Upper lobe of left lung (tissue), 6 donors: ENCODE measurements around the gene TREML4. TPM values are rescaled to one million over a fixed set of nuclear protein-coding genes. Genes with fewer than 3 reads are reported as not detected.

Source experiments
- ATAC-seq, 2 donors: fragments of 200-7000 bp; cut with Tn5 transposase; one replicate each; pipeline ENCODE4 v1.9.1; 2022; ENCODE audit warnings: mild to moderate bottlenecking in 2 of 2, moderate library complexity in 2 of 2; ENCODE audit not compliant: low FRiP score in 2 of 2
- DNase-seq, 2 donors: peaks; one replicate each; pipeline ENCODE4 v3.0.0-alpha.2; 2019 to 2020
- H3K27ac ChIP-seq, 4 donors: fragments of 200-600 bp; sonication (generic); one replicate each; pipeline ENCODE4 v1.5.1; 2016 to 2019
- H3K27me3 ChIP-seq, 4 donors: fragments of 200-600 bp; sonication (generic); one replicate each; pipeline ENCODE4 v1.5.1; 2017 to 2019
- H3K36me3 ChIP-seq, 4 donors: fragments of 200-600 bp; sonication (generic); one replicate each; pipeline ENCODE4 v1.5.1; 2016 to 2019
- H3K4me1 ChIP-seq, 4 donors: fragments of 200-600 bp; sonication (generic); one replicate each; pipeline ENCODE4 v1.5.1; 2018 to 2019
- H3K4me3 ChIP-seq, 4 donors: fragments of 200-600 bp; sonication (generic); one replicate each; pipeline ENCODE4 v1.5.1; 2017 to 2019; ENCODE audit warnings: mild to moderate bottlenecking in 2 of 4, moderate library complexity in 1 of 4
- H3K9me3 ChIP-seq, 4 donors: fragments of 200-600 bp; sonication (generic); one replicate each; pipeline ENCODE4 v1.5.1; 2018 to 2019
- CTCF ChIP-seq, 6 experiments: fragments of 450-650 bp in 4 of 6; fragments of 200-600 bp in 2 of 6; sonication (generic) in 2 of 6; IDR thresholded peaks; one replicate each; pipeline ENCODE4 v1.5.1; 2016 to 2019; ENCODE audit warnings: antibody characterized with exemption in 6 of 6
- EP300 ChIP-seq, 4 donors: sonication (generic); formaldehyde crosslinking; IDR thresholded peaks; one replicate each; pipeline ENCODE4 v1.5.1; 2017; ENCODE audit warnings: antibody characterized with exemption in 4 of 4, control low read depth in 2 of 4
- POLR2A ChIP-seq, 4 donors: fragments of 450-650 bp; IDR thresholded peaks; one replicate each; pipeline ENCODE4 v1.5.1; 2016 to 2017; ENCODE audit warnings: antibody characterized with exemption in 4 of 4, mild to moderate bottlenecking in 2 of 4
- POLR2AphosphoS5 ChIP-seq, 2 donors: sonication (generic); formaldehyde crosslinking; IDR thresholded peaks; one replicate each; pipeline ENCODE4 v1.5.1; 2017; ENCODE audit warnings: antibody characterized with exemption in 2 of 2
- WGBS, 2 donors: methylation state at CpG; one replicate each; pipeline ENCODE4 v1.1.5; 2017 to 2018; 5-methylcytosine and 5-hydroxymethylcytosine counted together
- total RNA-seq, 6 donors: library from RNA; depleted of rRNA in 4 of 6; stranded (reverse); fragments of >200 nt in 4 of 6; gene quantifications; one replicate each; pipeline versions ENCODE4 v1.1.0 to v1.2.1, GENCODE V29; 2016 to 2021
- donor health status: DM: no; HTN: no; CAD: no; lungs with moderate emphysema.
- donor health status: DM: no; HTN: yes; CAD: no; lungs with severe emphysema.

TREML4 gene
- total RNA-seq, 6 donors from 2014 or later: not detected

- H3K27me3 ChIP-seq: no peaks in the 10 kb centered on the region
- TF ChIP-seq POLR2A (IDR thresholded peaks at IDR 0.05) (no peak), POLR2AphosphoS5 (IDR thresholded peaks at IDR 0.05) (no peak), CTCF (IDR thresholded peaks at IDR 0.05) (no peak), EP300 (IDR thresholded peaks at IDR 0.05) (no peak)
- H3K9me3 ChIP-seq: peaks cover 0 to 11% (median 7%) of the 10 kb centered on the region in 4 donors
- no peaks in the 10 kb centered on the region for H3K36me3 ChIP-seq
- 69 to 76% methylated on average over 5 of the region's 5 CpGs for WGBS, 2 donors
- DNase-seq (no peak), ATAC-seq (no peak)
- H3K4me3 ChIP-seq: no peak overlapping the region
- no peaks in the 10 kb centered on the region for H3K4me1 ChIP-seq
- no peak overlapping the region for H3K27ac ChIP-seq
Measured at GRCh38 chr6:41215777-41216176, 12.4 kb upstream of the TREML4 start.

DNA sequence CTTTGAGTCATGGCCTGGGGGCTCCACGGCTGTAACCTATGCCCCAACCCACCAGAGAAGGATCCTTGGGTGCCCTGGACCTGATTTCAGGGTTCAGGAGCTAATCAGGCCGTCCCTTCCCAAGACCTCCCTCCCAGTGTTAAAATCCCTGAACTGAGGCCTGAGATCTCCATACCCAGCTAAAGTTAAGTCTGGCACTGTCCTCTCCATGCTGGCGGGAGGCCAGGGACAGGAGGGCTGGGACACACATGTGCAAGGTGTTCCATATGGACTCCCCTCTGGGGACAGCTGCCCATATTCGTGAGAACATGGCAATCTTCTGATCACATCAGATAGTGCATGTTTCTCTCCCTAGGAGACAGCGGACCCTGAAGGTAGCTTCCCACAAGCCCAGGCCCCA, 11.5 kb upstream of the TREML4 start:
- WGBS, 2 donors: 73 to 74% methylated on average over 2 to 5 of the region's 5 CpGs
- DNase-seq: no peak
- TF ChIP-seq POLR2A (IDR thresholded peaks at IDR 0.05) (no peak), POLR2AphosphoS5 (IDR thresholded peaks at IDR 0.05) (no peak), CTCF (IDR thresholded peaks at IDR 0.05) (no peak), EP300 (IDR thresholded peaks at IDR 0.05) (no peak)
- H3K36me3 ChIP-seq: no peaks in the 10 kb centered on the region
- no peak overlapping the region for H3K4me3 ChIP-seq
- no peaks in the 10 kb centered on the region for H3K27me3 ChIP-seq
- H3K27ac ChIP-seq: no peak overlapping the region
- peak in 1 of 2 donors; percentile 37 for ATAC-seq
- H3K4me1 ChIP-seq: no peaks in the 10 kb centered on the region
- H3K9me3 ChIP-seq: peaks cover 0 to 12% (median 7%) of the 10 kb centered on the region in 4 donors

DNA sequence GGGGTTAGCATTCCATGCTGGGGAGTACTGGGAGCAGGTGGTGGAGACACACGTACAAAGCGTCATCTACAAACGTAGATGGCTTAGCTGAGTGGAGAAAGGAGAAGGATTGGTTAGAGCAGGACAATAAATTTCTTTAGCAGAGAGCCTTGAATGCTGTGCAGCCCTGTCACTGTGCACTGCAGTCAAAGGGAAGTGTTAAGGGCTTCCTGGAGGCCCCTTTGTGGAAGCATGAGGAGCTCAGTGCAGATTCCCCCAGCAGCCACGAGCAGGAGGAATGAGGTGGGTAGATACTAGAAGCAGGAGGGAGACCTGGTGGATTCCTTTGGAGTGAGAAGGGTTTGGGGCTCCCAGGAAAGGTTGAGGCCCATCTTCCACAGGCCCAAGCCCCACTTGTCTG, 6.1 kb upstream of the TREML4 start:
- no peak overlapping the region for H3K27ac ChIP-seq
- H3K9me3 ChIP-seq: peaks cover 0 to 6% (median 0%) of the 10 kb centered on the region in 4 donors
- H3K36me3 ChIP-seq: no peaks in the 10 kb centered on the region
- H3K27me3 ChIP-seq: no peaks in the 10 kb centered on the region
- WGBS, 2 donors: 32 to 64% methylated on average over 3 to 4 of the region's 4 CpGs
- H3K4me3 ChIP-seq: no peak overlapping the region
- TF ChIP-seq POLR2A (IDR thresholded peaks at IDR 0.05) (no peak), EP300 (IDR thresholded peaks at IDR 0.05) (no peak), POLR2AphosphoS5 (IDR thresholded peaks at IDR 0.05) (no peak), CTCF (IDR thresholded peaks at IDR 0.05) (no peak)
- ATAC-seq (no peak), DNase-seq (no peak)
- no peaks in the 10 kb centered on the region for H3K4me1 ChIP-seq

DNA sequence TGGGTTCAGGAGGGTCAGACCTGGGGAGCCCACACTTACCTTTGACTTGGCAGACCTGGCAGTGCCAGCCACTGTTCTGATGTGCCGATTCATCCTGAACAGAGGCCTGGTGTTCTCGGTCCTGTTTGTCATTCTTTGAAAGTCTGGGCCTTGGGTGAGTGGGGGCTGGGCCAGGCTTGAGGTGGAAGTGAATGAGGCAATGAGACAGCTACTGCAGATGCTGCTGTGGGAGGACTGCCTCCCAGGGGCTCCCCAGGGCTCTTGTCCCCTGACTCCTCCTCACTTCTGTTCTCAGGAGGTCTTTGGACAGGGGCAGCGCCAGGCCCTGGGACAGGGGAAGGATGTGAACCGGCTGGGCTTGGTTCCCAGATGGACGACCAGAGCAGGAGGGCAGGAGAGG, 5.6 kb upstream of the TREML4 start:
- no peak for TF ChIP-seq CTCF (IDR thresholded peaks at IDR 0.05)
- no peak for TF ChIP-seq POLR2AphosphoS5 (IDR thresholded peaks at IDR 0.05)
- no peak for TF ChIP-seq POLR2A (IDR thresholded peaks at IDR 0.05)
- no peak for TF ChIP-seq EP300 (IDR thresholded peaks at IDR 0.05)
- Histone ChIP-seq H3K27me3 (no peaks in the 10 kb centered on the region), H3K4me1 (no peaks in the 10 kb centered on the region), H3K27ac (no peak overlapping the region), H3K36me3 (no peaks in the 10 kb centered on the region), H3K9me3 (peaks cover 0 to 6% (median 0%) of the 10 kb centered on the region in 4 donors), H3K4me3 (no peak overlapping the region)
- 67 to 69% methylated on average over 1 to 5 of the region's 5 CpGs for WGBS, 2 donors
- no peak for DNase-seq
- ATAC-seq: no peak

GRCh38 chr6:41224800-41225199, 3.3 kb upstream of the TREML4 start:
- peaks cover 0 to 6% (median 0%) of the 10 kb centered on the region in 4 donors for H3K9me3 ChIP-seq
- WGBS, 2 donors: 80 to 85% methylated on average over 1 of the region's 1 CpG
- no peak for DNase-seq
- TF ChIP-seq POLR2AphosphoS5 (IDR thresholded peaks at IDR 0.05) (no peak), EP300 (IDR thresholded peaks at IDR 0.05) (no peak), POLR2A (IDR thresholded peaks at IDR 0.05) (no peak), CTCF (IDR thresholded peaks at IDR 0.05) (no peak)
- no peak for ATAC-seq
- H3K4me1 ChIP-seq: no peaks in the 10 kb centered on the region
- H3K4me3 ChIP-seq: no peak overlapping the region
- H3K27me3 ChIP-seq: no peaks in the 10 kb centered on the region
- H3K27ac ChIP-seq: no peak overlapping the region
- no peaks in the 10 kb centered on the region for H3K36me3 ChIP-seq
